Karpas-422 (cell line): ENCODE measurements around the gene MAGI1. TPM values are rescaled to one million over a fixed set of nuclear protein-coding genes. Genes with fewer than 3 reads are reported as not detected.

Source experiments
- DNase-seq: peaks from one replicate; pipeline ENCODE4 v3.0.0-alpha.2; 2015
- H2AFZ ChIP-seq: fragments of 200-600 bp; sonication (generic); 2 replicates; pipeline ENCODE4 v1.6.1; 2014; ENCODE audit warnings: antibody characterized with exemption, low read length, mixed read lengths
- H3K27ac ChIP-seq: fragments of 200-600 bp; sonication (generic); 2 replicates; pipeline ENCODE4 v1.5.1; 2014; ENCODE audit warnings: mild to moderate bottlenecking, low read length, moderate library complexity
- H3K27me3 ChIP-seq: fragments of 200-600 bp; sonication (generic); 2 replicates; pipeline ENCODE4 v1.6.1; 2014; ENCODE audit warnings: low read length, mixed read lengths
- H3K36me3 ChIP-seq: fragments of 200-600 bp; sonication (generic); 2 replicates; pipeline ENCODE4 v1.6.1; 2014; ENCODE audit warnings: low read length, mixed read lengths; ENCODE audit not compliant: insufficient read depth
- H3K4me1 ChIP-seq: fragments of 200-600 bp; sonication (generic); 2 replicates; pipeline ENCODE4 v1.6.1; 2014; ENCODE audit warnings: mild to moderate bottlenecking, low read length, mixed read lengths
- H3K4me2 ChIP-seq: fragments of 200-600 bp; sonication (generic); 2 replicates; pipeline ENCODE4 v1.6.1; 2014; ENCODE audit warnings: low read length, low read depth, mild to moderate bottlenecking; ENCODE audit not compliant: poor library complexity, severe bottlenecking
- H3K4me3 ChIP-seq: fragments of 200-600 bp; sonication (generic); 2 replicates; pipeline ENCODE4 v1.5.1; 2014; ENCODE audit warnings: mild to moderate bottlenecking, antibody characterized with exemption, low read length, mixed read lengths
- H3K79me2 ChIP-seq: fragments of 200-600 bp; sonication (generic); 2 replicates; pipeline ENCODE4 v1.6.1; 2014; ENCODE audit warnings: mild to moderate bottlenecking, low read length, mixed read lengths
- H3K9ac ChIP-seq: fragments of 200-600 bp; sonication (generic); 2 replicates; pipeline ENCODE4 v1.6.0; 2014; ENCODE audit warnings: low read length
- H3K9me2 ChIP-seq: fragments of 200-600 bp; sonication (generic), shearing (Covaris generic); replicated peaks from 2 replicates; pipeline ENCODE4 v1.6.0; 2014; ENCODE audit warnings: mild to moderate bottlenecking, low read length, moderate library complexity; ENCODE audit not compliant: insufficient read depth
- H3K9me3 ChIP-seq: fragments of 300-700, 200-600 bp; sonication (generic); 2 replicates; pipeline ENCODE4 v1.6.1; 2014; ENCODE audit warnings: low read length, mixed read lengths
- H4K20me1 ChIP-seq: fragments of 200-600 bp; sonication (generic); 2 replicates; pipeline ENCODE4 v1.6.1; 2014; ENCODE audit warnings: mild to moderate bottlenecking, antibody characterized with exemption, low read length, low read depth; ENCODE audit not compliant: insufficient read depth
- total RNA-seq: library from RNA; depleted of rRNA; stranded (reverse); fragments of >200 nt; shearing (Covaris generic); gene quantifications from 2 replicates; pipeline ENCODE4 v1.2.3, GENCODE V29; 2014; ENCODE audit warnings: low replicate concordance

Gene MAGI1
- total RNA-seq, 1 experiment from 2014 or later = 0.71 TPM

DNA sequence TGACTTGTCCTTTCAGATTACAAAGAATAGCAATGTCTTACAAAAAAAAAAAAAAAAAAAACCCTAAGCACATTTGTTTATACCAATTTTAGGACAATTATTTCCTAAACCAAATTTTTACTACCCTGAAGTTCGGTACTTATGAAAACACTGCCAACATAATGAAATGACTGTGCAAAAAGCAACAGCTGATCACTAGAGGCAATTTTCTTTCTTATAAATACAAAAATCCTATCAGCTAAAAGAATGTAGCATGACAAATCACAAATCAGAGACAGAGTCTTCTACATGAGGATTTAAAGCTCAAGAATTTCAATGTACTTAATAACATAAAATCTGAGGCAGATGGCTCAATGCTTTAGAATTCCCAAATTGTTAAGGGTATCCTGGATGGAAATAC, 191.8 kb downstream of the MAGI1 start:
- no peak overlapping the region for H3K4me3 ChIP-seq
- H3K36me3 ChIP-seq = no peaks in the 10 kb centered on the region
- no peak for DNase-seq
- H2AFZ ChIP-seq = no peak overlapping the region
- H3K9me2 ChIP-seq = no peaks in the 10 kb centered on the region
- H3K79me2 ChIP-seq = no peaks in the 10 kb centered on the region
- H3K4me1 ChIP-seq = no peaks in the 10 kb centered on the region
- H4K20me1 ChIP-seq = no peaks in the 10 kb centered on the region
- no peak overlapping the region for H3K4me2 ChIP-seq
- H3K27ac ChIP-seq = no peak overlapping the region
- no peaks in the 10 kb centered on the region for H3K9me3 ChIP-seq
- no peak overlapping the region for H3K9ac ChIP-seq
- H3K27me3 ChIP-seq = no peaks in the 10 kb centered on the region

DNA sequence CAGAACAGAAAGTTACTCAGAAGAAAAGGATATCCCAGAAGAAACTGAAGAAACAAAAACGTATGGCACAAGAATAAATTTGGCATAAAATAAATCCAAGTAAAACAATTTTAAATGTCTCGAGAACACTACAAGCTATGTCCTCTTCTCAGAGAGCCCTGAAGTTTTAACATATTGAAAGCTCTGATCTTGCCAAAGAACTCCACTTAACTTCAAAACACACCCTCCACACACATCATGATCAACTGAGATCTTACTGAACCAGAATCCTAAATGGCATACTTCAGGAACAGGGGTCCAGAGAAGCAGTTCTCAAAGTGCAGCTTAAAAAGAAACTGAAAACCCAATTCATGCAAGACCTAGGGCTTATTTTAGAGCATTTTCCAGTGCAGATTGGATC, 194.3 kb downstream of the MAGI1 start:
- no peaks in the 10 kb centered on the region for H3K9me2 ChIP-seq
- no peak overlapping the region for H3K9ac ChIP-seq
- H3K79me2 ChIP-seq = no peaks in the 10 kb centered on the region
- no peak overlapping the region for H3K27ac ChIP-seq
- no peak overlapping the region for H3K4me3 ChIP-seq
- no peaks in the 10 kb centered on the region for H4K20me1 ChIP-seq
- no peaks in the 10 kb centered on the region for H3K9me3 ChIP-seq
- H2AFZ ChIP-seq = no peak overlapping the region
- no peaks in the 10 kb centered on the region for H3K27me3 ChIP-seq
- no peak overlapping the region for H3K4me2 ChIP-seq
- no peak for DNase-seq
- no peaks in the 10 kb centered on the region for H3K4me1 ChIP-seq
- no peaks in the 10 kb centered on the region for H3K36me3 ChIP-seq

DNA sequence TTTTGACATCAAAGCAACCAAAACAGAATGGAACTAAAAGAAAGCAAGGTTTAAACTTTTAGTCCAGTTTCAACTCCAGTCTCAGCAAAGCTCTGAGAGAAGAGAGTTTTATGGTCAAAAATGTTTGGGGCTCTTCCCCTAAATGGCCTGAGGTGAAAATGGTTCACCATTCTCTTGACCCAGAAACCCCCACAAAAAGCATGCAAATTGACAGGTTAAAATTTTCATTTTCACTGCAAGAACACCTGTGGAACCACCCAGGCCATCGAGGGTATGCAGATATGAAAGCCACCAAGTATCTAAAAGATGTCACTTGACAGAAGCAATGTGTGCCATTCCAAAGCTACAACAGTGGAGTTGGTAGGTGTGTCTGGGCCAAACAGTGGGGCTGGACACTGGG, 195.0 kb downstream of the MAGI1 start:
- H4K20me1 ChIP-seq = no peaks in the 10 kb centered on the region
- H3K79me2 ChIP-seq = no peaks in the 10 kb centered on the region
- no peaks in the 10 kb centered on the region for H3K9me3 ChIP-seq
- H3K9me2 ChIP-seq = no peaks in the 10 kb centered on the region
- H3K4me1 ChIP-seq = no peaks in the 10 kb centered on the region
- H2AFZ ChIP-seq = no peak overlapping the region
- no peaks in the 10 kb centered on the region for H3K36me3 ChIP-seq
- no peaks in the 10 kb centered on the region for H3K27me3 ChIP-seq
- no peak overlapping the region for H3K4me2 ChIP-seq
- DNase-seq = no peak
- no peak overlapping the region for H3K4me3 ChIP-seq
- H3K9ac ChIP-seq = no peak overlapping the region
- H3K27ac ChIP-seq = no peak overlapping the region

DNA sequence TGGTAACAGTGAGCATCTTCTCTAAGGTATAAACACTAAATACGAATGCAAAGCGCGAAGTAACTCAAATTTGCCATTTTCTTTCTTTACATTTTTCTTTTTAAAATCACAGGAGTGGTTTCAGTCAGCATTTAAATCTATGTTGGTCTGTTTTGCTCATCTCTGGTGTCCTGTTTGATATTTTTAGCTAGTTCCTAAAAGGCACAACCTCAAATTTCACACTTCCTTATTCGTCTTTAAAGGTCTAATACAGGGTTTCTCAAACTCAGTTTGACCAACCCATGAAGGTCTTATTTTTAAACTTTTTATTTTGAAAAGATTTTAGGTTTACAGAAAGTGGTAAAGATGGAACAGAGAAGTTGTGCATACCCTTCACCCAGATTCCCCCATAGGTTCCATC, 201.1 kb downstream of the MAGI1 start:
- no peak for DNase-seq
- no peaks in the 10 kb centered on the region for H3K36me3 ChIP-seq
- H3K79me2 ChIP-seq = no peaks in the 10 kb centered on the region
- H3K9ac ChIP-seq = no peak overlapping the region
- H3K4me1 ChIP-seq = no peaks in the 10 kb centered on the region
- H2AFZ ChIP-seq = no peak overlapping the region
- no peaks in the 10 kb centered on the region for H3K27me3 ChIP-seq
- no peak overlapping the region for H3K27ac ChIP-seq
- no peaks in the 10 kb centered on the region for H4K20me1 ChIP-seq
- no peaks in the 10 kb centered on the region for H3K9me2 ChIP-seq
- H3K4me2 ChIP-seq = no peak overlapping the region
- no peaks in the 10 kb centered on the region for H3K9me3 ChIP-seq
- H3K4me3 ChIP-seq = no peak overlapping the region

DNA sequence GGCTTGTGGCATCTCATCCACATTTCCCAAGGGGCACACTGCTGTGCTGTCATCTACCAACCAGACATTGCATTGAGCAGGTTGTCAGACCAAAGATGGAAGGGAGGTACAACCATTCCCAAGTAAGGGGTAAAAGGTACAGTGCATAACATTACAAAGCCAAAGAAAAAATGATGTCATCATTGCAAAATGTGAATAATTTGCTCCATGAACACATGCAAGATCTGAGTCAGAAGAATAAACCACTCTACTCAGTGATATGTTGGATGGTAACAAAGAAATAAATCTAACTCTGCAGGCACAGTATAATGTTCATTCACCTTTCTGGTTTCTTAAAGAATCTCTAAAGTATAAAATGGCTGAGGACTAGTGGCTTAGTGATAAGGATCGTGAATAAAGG, 202.7 kb downstream of the MAGI1 start:
- H3K27ac ChIP-seq = no peak overlapping the region
- no peaks in the 10 kb centered on the region for H3K9me2 ChIP-seq
- H3K4me1 ChIP-seq = no peaks in the 10 kb centered on the region
- no peaks in the 10 kb centered on the region for H3K79me2 ChIP-seq
- H2AFZ ChIP-seq = no peak overlapping the region
- no peak overlapping the region for H3K4me3 ChIP-seq
- no peaks in the 10 kb centered on the region for H4K20me1 ChIP-seq
- H3K27me3 ChIP-seq = no peaks in the 10 kb centered on the region
- H3K9ac ChIP-seq = no peak overlapping the region
- DNase-seq = no peak
- no peaks in the 10 kb centered on the region for H3K36me3 ChIP-seq
- H3K9me3 ChIP-seq = no peaks in the 10 kb centered on the region
- no peak overlapping the region for H3K4me2 ChIP-seq

DNA sequence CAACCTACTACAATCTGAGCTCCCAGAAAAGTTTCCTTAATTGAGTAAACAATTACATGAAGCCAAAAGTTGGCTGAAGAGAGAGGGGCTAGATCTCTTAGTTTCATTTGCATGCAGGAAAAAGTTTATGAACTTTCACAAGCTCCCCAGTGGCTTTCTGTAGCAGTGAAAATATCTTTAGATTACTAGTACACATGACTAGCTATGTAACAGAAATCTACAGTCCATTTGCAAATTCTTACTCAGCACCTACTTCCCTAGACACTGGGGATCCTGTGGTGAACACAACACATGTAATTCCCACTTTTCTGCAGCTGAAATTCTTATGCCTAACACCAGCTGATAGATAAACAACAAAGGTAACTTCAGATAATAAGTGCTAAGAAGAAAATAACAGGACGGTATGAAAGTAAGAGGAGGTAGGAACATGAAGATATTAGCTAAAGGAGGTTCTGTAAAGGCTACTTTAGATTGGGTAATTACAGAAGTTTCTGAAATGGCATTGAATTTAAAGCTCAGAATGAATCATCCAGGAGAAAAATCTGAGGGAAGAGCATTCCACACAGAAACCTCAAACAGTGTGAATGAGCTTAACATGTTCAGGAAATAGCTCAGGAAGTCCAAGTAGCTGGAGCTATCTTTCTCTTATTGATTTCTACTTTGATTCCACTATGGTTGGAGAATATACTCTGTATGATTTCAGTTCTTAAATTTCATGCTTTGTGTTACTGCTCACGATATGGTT, 204.8 kb downstream of the MAGI1 start:
- no peak for DNase-seq
- no peaks in the 10 kb centered on the region for H3K9me3 ChIP-seq
- H3K9me2 ChIP-seq = no peaks in the 10 kb centered on the region
- H3K9ac ChIP-seq = no peak overlapping the region
- no peak overlapping the region for H2AFZ ChIP-seq
- H3K4me1 ChIP-seq = no peaks in the 10 kb centered on the region
- no peak overlapping the region for H3K4me3 ChIP-seq
- H3K36me3 ChIP-seq = no peaks in the 10 kb centered on the region
- H3K27ac ChIP-seq = no peak overlapping the region
- H3K27me3 ChIP-seq = no peaks in the 10 kb centered on the region
- H3K4me2 ChIP-seq = no peak overlapping the region
- H3K79me2 ChIP-seq = no peaks in the 10 kb centered on the region
- H4K20me1 ChIP-seq = no peaks in the 10 kb centered on the region

DNA sequence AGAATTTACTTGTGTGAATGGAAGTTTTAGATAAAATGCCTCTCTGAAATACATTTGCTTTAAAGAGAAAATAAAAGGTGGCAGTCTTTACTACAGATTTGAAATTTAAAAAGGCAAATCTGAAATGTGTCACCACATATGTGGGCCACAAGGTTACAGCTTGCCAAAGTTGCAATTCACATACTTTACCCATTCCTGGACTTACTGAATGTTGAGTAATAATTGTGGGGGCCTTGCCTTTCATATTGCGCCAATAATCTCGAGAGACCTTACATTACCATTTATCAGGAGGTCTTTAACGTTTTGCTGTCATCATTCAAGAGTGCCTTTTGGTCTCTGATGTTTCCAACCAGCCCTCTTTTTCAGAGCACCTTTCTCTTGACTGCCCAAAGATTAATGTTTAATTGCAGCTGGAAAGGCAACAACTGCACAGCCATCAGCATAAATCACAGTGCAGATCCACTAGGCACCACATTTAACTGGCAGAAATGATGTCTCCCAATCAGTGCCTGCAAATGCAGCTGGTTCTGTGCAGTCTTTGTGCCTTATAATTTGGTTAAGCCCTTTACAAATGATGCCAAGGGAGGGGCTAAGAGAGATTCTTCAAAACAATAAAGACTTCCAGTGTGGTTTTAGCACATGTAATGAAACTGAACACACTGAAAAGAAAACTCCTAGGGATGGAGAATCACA, 206.8 kb downstream of the MAGI1 start:
- Histone ChIP-seq H3K4me1 (no peaks in the 10 kb centered on the region), H4K20me1 (no peaks in the 10 kb centered on the region), H3K27me3 (no peaks in the 10 kb centered on the region), H3K4me2 (no peak overlapping the region), H3K9me2 (no peaks in the 10 kb centered on the region), H2AFZ (no peak overlapping the region), H3K9me3 (no peaks in the 10 kb centered on the region), H3K9ac (no peak overlapping the region), H3K4me3 (no peak overlapping the region), H3K79me2 (no peaks in the 10 kb centered on the region), H3K36me3 (no peaks in the 10 kb centered on the region), H3K27ac (no peak overlapping the region)
- DNase-seq = no peak

DNA sequence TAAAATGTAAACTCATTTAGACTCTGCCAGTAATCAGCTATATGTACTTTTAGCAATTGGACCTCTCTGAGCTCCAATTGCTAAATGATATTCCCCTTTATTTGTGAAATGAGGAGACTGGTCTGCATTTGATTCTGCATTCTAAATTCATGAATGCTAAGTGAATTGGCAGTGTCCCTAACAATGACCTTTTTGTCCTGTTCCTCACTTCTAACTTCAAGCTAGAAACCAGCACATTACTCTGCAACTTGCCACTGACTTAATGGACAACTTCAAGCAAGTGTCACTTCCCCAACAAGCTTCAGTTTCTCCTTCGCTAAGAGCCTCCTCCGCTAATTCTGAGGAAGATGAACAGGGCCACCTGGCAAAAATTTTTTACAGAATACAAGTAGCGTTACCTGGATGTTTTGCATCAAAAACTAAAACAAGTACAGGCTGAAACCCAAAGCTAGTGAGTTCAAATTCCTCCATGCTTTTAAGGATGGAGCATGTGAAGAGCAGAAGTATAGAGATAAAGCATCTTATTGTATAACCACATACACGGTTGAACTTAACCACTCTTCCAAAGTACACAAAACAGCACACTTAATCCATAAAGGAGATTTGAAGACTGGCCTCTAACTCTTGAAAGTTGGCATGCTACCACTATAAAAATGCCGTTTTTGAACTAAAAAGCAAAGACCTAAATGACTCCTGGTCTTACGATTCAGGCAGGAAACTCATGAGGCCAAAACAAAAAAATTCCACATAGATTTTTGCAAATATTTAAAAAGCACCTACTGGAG, 207.6 kb downstream of the MAGI1 start:
- H3K9ac ChIP-seq = no peak overlapping the region

More for the DNA sequence above, 207.6 kb downstream of the MAGI1 start:
- Histone ChIP-seq H3K4me1 (no peaks in the 10 kb centered on the region), H3K27me3 (no peaks in the 10 kb centered on the region), H3K9me3 (no peaks in the 10 kb centered on the region), H3K4me2 (no peak overlapping the region), H3K9me2 (no peaks in the 10 kb centered on the region), H2AFZ (no peak overlapping the region), H4K20me1 (no peaks in the 10 kb centered on the region), H3K4me3 (no peak overlapping the region), H3K79me2 (no peaks in the 10 kb centered on the region), H3K27ac (no peak overlapping the region), H3K36me3 (no peaks in the 10 kb centered on the region)
- DNase-seq = no peak
